Fibroblast of upper back skin (primary cell): Measurements from ENCODE around the gene BCAS3.

Experiments used
- DNase-seq: peaks from one replicate; pipeline ENCODE4 v3.0.0-alpha.2; 2013

Gene BCAS3

DNA sequence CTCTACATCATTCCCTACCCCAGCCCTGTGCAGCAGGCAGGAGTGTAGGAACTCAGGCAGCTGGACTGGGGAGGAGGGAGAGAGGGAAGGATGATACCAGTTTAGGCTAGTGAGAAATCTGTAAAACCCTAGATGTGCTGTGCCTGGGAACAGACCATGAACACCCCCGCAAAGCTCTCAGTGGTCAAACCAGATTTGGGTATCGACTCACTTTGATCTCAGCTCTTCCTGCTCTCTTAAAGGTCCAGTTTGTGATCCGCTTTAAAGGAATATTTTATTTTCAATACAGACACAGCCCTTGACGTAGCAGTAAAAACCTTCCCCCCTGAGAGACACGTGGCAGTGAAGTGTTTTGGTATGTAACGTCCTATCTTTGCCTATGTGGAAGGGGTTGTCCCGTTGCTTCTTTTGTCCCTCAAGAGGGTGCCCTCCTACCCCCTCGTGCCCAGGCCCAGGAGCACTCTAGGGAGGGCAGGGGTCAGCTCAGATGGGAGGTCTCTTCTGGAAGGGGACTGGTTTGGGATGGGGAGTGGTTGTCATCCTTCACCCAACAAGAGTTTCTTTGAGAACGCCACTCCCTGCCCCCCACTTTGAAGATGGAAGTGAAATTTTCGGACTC, 702.7 kb downstream of the BCAS3 start:
- DNase-seq: no peak

DNA sequence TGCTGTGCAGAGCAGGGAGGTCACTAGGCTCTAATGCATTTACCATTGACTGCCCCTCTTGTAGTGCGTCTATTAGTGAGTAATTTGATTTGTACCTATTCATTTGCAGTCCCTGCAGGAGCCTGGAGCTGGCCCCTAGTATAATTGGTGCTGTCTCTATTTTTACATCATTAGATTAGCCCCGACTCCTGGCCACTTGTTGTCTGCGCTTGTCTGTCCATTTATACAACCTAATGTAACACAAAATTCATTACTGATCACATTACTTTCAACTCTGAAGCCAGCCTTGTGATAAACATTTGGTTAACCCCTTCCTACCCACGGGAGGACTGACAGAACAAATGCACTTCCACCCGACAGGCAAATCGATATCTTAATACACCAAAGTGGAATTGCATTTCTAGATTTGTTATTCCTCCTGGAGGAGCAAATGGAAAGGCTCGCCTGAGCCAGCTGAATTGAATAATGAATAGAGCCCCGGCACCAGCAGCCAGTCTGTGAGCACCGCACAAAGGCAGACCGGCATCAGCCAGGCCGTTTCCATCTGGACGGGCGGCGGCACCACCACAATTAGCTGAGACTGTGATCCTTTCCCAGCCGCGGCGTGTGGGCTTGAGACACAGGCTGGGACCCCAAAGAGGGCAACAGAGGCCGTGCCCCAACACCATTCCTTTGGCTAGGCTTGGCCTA, 703.3 kb downstream of the BCAS3 start:
- no peak for DNase-seq

DNA sequence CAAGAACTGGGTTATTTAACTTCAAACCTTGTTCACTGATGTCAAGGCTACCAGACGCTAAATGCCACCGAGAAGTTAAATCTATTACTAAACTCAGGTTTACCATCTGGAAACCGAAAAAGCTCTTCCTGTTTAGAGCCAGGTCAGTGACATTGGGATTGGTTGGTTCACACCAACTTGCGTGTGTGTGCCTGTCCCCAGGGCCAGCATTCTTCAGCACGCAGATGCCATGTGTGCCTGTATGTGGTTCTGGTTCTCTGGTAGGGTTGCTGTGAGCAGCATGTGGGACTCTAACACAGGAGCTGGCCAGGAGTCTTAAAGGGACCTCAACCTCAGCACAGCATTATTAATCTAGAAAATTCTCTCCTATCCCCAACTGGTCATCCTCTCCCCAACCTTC, 703.9 kb downstream of the BCAS3 start:
- no peak for DNase-seq

DNA sequence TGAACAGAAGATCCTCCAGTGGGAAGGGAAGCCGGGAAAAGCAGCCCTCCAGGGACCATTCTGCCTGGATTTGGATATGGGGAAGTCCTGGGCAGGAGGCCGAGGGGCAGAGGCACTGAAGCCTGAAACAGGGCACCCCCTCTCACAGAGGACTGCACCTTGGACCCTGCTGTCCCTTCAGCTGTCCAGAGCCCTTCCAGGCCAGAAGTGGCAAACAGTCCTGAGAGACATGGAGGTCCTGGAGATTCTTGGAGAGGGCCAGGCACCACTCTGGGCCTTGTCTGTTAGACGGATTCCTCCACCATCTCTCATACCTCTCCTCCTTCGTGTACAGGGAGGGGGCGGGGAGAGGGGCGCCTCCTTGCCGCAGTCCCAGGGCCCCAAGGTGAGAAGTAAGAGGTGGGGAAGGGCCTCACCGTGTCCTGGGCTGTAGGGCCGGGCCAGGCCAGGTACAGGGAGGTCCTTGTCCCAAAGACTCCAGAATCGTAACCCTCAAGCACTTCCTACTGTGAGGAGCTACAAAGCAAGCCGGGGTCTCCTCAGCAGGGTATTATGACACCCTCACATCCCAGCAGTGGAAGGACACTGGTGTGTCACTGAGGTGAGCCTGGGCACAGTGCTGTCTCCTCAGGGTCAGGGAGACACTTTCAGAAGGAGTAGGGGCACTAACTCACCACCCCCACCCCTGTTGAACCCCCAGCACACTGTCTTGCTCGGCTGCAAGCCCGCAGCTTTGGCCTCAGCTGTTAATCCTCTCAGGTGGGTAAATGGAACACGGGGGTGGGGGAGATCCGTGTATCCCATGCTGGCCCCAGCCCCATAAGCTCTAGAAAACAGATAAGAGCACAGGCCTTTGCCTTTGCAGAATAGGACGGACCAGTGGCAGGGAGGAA, 705.4 kb downstream of the BCAS3 start:
- DNase-seq: no peak

DNA sequence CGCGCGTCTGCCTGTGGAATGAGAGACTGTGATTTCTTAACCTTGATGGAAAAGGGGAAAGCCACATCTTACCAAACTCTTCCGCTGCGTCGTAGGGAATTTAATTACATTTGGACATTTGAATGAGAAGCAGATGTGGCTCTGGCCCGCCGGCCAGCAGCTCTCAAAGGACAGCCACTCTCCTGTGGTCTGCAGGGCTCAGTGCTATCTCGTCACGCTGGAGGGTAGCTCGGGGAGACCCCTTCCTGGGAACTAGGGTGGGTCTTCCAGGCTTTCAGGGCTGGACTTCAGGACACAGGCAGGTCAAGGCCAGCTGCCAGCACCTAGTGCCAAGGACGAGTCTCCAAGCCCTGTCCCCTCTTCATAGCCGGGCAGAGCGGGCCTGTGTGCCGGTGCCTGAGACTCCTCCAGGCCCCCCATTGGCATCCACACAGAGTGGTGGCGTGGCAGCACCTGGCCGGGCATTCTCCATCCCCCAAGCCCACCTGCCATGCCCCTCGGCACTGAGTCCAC, 706.1 kb downstream of the BCAS3 start:
- no peak for DNase-seq

DNA sequence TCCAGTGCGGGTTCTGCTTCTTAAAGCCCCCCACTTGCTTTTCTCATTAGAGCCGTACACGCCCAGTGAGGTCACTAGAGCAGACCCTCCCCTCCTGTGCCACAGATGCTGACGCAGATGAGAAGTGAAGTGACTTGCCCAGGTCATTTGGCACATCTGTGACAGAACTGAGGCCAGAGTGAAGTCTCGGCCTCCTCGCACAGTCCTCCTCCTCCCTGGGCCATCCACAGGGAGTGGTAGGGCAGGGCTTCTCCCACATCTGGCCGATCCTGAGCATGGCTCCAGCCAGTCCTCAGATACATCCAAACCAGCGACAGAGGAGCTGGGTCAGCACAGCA, 706.7 kb downstream of the BCAS3 start:
- DNase-seq: no peak

DNA sequence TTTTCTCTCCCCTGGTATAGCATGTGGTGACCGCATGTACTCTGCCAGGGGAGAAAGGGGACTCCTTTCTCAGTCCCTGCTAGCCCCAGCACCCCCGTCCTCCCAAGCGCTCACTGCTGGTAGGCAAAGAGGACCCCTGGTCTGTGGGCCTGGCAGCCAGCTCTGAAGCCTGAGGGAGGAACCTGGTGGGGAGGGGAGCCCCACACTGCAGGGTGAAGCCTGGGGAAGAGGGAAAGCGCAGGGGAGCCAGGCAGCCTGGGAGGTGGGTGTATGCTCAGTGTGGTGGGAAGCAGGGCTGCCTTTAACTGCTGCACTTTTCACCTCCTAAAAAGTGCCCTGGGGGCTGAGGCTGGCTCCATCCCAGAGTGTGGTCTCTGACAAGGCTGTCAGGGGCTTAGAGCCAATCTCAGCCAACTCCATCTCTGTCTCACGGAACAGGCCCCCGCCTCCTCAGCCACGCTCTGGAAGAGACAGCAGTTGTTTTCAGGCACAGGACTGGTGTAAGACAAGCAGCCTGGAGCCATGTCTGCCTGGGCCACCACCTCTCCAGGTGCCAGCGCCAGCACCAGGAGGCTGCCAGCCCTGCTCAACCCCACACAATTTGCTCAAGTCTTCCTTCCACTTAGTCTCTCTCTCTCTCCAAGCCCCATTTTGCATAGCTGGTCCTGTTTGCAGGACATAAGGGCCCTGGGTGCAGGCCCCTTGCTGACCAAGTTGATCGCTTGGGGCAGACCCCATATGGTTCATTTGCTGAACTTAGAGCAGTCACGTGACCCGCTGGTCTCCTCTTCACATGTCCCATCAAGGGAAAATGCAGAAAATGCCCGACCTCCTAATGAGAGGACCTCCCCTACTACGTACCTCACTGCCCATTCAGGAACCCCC, 707.3 kb downstream of the BCAS3 start:
- no peak for DNase-seq

DNA sequence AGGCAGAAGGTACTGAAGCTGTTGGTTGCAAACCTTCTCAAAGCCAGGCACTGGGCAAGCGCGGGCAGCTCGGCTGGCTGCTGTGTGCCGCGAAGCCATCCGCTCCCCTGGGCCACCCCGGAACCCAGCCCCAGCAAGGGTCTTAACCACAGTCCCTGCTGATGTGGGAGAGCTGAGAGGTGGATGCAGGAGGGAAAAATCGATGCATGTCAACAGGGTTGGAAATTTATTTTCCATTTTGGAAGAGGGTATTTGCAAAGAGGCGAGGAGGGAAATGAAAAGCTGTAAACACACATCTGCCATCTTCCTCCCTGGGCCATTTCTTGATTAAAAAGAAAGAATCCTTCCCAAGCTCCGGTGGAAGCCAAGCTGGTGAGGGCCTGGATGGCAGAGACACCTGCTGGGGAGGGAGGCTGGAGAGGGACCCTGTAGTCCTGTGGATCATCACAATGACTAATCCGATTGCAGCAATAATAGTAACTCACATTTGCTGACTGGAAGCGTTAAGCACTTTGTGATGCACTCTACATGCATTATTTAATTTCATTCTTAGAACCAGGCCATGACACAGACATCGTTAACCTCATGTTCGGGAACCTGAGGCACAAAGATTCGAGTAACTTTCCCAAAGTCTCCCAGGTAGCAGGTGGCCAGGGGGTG, 708.1 kb downstream of the BCAS3 start:
- DNase-seq: no peak

DNA sequence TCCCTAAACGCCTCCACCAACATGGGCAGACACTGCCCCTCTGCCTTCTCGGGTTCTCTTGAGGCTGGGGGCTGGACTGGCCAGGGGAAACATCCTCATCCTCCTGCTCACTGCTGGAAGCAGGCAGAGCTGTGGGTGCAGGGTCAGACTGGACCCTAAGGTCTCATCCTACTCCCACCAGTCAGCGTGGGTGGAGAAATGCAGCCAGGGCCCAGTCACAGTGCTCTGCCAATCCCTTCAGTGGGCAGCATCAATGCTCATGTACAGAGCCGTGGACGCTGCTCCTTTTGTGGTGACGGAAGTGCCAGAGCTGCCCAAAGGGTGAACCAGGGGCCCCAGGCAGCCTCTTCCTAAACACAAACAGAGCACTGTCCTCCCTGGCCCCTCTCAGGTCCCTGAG, 708.6 kb downstream of the BCAS3 start:
- no peak for DNase-seq

DNA sequence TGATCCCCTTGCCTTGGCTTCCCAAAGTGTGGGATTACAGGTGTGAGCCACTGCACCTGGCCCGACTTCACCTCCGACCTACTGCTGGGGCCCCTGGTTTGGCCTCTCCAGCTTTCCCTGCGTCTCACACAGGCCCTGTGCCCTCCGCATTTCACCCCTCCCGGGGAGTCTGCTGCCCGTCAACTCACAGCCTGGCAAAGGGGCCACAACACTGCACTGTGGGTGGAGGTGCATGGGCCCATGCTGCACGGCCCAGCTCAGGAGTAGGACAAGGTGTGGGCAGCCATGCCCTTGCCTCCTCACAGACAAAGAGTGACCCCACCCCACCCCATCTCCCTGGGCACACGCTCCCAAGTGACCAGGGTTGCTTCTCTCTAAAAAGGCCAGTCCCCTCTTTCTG, 709.4 kb downstream of the BCAS3 start:
- DNase-seq: no peak

DNA sequence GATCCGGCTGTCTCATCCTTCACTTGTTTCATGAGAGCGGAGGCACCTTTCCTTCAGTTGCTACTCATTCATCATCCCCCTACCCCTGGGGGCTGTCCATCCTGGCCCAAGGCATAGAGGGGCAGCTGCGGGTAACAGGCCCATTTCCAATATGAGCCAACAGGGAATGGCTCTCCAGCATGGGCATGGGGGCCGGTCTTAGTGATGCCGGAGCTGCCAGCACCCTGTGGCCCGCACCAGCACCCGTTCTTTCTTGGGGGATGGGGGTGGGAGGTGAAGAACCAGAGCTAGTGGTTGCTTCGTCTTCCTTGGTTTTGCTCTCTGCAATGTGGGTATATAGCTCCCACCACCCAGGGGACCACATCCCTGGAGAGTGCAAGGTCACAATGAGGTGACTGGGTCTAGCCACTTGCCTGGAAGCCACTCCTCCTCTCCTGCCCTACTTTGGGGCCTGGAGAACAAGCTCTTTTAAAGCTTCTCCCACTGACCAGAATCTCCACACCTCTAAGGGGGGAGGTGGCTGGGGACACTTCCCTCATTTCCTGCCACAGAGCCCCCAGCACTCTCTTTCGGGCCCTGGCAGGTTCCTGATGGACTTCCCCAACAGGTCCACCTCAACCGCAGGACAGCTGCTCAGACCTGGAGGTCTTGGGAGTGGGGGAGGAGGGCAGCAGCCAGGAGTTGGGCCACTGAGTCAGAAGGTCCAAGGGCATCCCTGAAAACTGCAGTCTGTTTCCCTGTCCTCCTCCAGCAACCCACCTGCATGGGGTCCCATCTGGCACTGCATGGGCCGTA, 710.1 kb downstream of the BCAS3 start:
- no peak for DNase-seq

DNA sequence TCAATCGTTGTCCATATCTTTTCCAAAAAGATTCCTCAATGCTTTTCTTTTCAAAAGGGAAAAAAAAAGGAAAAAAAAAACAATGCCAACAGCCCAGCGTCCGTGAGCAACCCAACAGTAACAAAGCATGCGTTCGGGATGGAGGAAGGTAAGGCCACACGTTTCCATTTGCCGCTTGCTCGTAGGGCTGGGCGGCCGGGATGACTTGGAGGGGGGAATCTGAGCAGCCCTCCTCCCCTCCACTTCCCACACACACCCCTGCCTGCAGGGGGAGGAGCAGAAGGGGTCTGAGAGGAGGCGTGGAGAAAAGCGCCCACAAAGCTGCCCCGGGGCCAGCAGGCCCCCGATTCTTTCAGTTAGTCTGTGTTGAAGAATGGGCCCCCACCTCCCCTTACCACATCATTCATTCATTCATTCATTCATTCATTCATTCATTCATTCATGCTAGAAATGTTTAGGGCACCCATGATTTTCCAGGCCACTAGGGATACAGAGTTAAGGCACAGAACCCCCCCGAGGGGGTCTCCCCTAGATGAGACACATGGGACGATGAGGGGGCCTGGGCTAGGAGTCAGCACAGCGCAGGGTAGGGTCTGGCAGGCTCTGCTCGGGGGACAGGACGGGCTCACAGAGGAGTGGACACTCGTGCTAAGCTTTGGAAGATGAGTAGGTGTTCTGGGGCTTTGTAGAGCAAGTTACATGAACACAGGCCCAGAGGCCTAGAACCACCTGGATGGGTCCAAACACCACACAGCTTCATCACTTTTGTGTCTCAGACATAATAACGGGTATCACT, 711.1 kb downstream of the BCAS3 start:
- DNase-seq: no peak

DNA sequence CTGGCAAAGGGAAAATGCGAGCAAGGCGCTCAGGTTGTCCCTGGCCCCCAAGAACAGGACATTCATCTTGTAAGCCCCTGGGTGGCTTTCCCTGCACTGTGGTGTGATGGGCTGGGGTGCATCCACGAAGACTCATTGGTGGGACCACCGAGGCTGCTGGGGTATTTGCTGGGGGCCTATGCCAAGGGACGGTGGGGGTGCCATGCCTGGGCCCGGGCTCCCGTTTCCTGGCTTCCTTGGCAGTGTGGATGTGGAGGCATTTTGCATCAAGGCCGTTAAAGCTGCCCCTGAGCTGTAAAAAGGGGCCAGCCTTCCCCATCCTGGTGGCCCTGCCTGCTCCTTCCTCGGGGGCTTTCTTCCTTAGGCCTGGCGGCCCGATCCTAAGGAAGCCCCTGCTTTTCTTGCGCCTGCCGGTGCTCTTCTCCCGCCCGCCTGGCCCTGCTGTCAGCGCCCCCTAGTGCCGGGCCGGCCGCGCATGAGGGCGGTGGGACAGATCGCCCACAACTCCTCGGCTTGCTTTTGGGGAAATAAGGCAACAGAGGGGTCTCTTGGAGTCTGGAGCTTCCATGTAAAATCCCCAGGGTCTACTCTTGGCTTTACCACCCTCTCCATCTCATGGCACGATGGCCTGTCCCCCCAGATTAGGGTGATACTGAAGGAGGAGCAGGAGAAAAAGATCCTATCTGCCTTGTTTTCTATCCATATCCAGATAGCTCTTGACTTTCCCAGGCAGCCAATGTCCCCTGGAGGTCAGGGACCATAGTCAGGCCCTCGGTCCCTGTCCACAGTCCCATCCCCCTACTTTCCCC, 712.2 kb downstream of the BCAS3 start:
- DNase-seq: no peak

DNA sequence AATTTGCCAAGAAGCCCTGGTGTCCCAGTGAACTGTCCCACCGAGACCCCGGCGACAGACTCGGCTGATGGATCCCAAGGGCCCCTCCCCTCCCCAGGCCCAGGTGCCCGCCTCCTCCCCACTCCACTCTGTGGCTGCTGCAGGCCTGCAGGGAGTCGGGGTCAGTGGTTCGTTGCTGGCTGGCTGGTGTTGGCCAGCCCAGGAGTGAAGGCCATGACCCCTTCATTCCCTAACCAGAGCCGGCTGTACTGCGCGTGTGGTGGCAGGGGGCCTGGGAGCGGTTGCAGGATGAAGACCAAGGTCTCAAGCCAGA, 712.8 kb downstream of the BCAS3 start:
- no peak for DNase-seq

DNA sequence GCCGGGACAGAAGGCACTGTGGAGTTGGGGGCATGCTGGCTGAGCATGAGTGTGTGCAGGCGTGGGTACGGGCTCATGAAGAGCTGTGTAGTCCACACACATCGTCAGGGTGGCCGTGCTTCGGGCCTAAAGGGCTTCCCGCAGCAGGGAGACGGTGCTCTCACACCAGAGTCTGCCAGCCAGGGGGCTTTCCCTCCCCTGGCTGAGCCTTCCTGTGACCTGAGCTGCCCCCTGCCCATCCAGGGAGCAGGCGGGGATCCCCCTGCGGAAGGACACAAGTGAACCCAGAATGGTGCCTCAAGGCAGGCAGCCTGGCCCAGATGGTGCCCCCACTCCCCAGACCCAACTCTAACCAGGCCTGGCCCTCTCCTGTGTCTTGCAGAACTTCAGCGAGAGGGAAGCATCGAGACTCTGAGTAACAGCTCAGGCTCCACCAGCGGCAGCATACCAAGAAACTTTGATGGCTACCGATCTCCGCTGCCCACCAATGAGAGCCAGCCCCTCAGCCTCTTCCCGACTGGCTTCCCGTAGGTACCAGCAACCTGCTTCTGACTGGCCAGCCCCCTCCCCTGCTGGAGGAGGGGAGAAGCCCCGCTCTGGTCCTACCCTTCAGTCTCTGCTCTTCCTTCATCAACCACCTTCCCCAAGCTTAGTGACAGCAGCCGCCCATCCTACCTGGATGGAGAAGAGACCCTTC, 714.1 kb downstream of the BCAS3 start:
- DNase-seq: no peak

DNA sequence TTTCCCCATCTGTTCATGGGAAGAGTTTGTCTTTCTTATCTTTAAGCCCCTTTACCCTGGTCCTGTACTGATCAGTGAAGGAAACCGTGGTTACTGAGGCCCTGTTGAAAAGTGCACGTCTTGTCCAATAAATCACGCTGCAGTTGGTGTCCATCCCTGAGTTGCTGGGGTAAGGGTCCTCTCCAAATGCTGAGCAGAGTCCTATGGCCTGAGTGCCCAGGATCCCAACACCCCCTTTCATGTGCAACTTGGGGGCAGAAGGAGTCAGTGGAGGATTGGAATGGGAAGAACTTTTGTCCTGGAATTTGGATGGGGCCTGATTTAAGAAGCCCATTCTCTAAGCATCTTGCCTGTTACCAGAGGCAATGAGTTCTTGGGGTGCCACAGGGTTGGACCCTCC, 715.0 kb downstream of the BCAS3 start:
- no peak for DNase-seq

DNA sequence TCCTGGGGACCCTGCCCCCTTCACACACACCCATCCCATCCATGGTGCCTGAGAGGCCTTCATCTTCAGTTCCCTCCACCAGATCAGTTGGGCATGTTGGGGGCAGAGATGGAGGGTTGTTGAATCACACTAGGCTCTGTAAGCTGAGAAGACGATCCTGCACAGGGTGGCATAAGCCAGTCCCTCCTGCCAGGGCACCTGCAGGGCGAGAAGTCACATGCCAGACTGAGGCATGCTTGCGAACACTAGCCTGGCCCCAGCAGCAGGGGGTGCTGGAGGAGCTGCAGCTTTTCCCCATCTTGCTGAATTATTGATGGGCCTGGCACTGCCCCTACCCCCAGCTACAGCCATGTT, 715.9 kb downstream of the BCAS3 start:
- DNase-seq: no peak

DNA sequence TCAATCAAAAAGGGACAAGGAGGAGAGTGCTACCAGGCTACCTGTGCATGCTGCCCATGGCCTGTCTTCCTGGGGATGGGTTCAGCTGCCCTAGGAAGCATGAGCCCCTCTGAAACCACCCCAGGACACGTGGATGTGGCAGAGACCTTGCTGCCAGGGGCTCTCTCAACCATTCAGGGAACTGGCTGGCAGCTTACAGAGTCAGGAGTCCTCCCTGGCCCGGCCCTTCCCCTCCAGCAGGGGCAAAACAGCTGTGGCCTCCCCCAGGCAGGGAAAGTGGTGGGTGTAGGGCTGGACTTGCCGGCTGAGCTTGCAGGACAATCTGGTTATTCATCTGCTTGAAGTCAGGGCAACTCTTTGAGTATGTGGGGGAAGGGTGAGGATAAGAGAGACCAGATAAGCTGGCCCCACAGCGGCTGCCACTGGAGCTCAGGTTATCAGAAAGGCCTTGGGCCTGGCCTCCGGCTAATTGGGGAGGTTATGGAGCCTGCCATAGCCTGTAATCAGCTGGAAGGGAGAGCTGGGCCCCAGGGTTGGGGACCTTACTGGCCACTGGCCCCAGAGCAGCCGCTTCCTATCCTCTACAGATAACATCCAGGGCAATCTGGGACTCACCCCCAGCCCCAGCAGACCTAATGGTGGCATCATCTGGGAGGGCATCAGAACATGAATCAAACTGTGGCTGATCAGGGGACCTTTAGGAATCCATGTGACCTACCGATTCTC, 716.4 kb downstream of the BCAS3 start:
- DNase-seq: no peak
